ENCODE data around the gene SPG21.

DNA sequence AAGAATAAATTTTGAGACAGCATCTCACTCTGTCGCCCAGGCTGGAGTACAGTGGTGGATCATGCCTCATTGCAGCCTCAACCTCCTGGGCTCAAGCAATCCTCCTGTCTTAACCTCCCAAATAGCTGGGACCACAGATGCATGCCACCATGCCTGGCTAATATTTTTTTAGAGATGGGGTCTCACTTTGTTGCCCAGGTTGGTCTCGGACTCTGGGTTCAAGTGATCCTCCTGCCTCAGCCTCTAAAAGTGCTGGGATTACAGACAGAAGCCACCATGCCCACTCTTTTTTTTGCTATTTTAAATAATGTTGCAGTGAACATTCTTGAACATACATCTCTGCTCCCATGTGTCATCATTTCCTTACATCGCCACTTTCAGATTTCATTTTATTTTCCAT lies 48.7 kb upstream of the SPG21 start:
- TF ChIP-seq, protein P1, sequence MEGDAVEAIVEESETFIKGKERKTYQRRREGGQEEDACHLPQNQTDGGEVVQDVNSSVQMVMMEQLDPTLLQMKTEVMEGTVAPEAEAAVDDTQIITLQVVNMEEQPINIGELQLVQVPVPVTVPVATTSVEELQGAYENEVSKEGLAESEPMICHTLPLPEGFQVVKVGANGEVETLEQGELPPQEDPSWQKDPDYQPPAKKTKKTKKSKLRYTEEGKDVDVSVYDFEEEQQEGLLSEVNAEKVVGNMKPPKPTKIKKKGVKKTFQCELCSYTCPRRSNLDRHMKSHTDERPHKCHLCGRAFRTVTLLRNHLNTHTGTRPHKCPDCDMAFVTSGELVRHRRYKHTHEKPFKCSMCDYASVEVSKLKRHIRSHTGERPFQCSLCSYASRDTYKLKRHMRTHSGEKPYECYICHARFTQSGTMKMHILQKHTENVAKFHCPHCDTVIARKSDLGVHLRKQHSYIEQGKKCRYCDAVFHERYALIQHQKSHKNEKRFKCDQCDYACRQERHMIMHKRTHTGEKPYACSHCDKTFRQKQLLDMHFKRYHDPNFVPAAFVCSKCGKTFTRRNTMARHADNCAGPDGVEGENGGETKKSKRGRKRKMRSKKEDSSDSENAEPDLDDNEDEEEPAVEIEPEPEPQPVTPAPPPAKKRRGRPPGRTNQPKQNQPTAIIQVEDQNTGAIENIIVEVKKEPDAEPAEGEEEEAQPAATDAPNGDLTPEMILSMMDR (IDR thresholded peaks at IDR 0.05) = no peak
- TF ChIP-seq POLR2A (IDR thresholded peaks at IDR 0.05) (no peak), POLR2AphosphoS5 (IDR thresholded peaks at IDR 0.05) (no peak), EP300 (IDR thresholded peaks at IDR 0.05) (no peak)

All from suprapubic skin (tissue), 4 donors.